Breast epithelium (tissue), 3 donors: ENCODE measurements around the gene DSCAM.

Experiments used
- POLR2A ChIP-seq: fragments of 450-650 bp; IDR thresholded peaks from one replicate; pipeline ENCODE4 v1.6.1; 2016; ENCODE audit warnings: antibody characterized with exemption, mild to moderate bottlenecking, moderate library complexity
- TF ChIP-seq, protein P1 (sequence below), 3 donors: fragments of 450-650 bp; IDR thresholded peaks; one replicate each; pipeline ENCODE4 v1.5.1; 2016 to 2017; ENCODE audit warnings: antibody characterized with exemption in 3 of 3, mild to moderate bottlenecking in 3 of 3, moderate library complexity in 3 of 3

DNA sequence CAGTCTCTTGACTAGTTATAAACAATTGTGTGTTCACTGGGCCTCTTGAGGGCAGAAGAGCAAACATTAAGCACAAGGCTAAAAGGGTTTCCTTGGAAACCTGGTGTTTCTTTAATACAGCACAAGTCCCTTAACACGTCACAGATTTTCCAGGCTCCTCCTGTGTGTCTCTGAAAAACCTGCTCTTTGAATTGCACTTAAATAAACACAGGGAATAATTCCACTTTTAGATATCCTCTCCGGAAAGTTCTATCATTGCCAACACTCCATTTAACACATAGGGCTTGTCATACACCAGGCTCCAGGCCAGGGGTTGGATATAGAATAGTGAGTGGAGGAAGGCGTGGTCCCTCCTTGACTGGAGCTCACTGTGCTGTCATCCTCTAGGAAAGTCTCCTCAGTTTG, 442.6 kb downstream of the DSCAM start:
- TF ChIP-seq, protein P1, sequence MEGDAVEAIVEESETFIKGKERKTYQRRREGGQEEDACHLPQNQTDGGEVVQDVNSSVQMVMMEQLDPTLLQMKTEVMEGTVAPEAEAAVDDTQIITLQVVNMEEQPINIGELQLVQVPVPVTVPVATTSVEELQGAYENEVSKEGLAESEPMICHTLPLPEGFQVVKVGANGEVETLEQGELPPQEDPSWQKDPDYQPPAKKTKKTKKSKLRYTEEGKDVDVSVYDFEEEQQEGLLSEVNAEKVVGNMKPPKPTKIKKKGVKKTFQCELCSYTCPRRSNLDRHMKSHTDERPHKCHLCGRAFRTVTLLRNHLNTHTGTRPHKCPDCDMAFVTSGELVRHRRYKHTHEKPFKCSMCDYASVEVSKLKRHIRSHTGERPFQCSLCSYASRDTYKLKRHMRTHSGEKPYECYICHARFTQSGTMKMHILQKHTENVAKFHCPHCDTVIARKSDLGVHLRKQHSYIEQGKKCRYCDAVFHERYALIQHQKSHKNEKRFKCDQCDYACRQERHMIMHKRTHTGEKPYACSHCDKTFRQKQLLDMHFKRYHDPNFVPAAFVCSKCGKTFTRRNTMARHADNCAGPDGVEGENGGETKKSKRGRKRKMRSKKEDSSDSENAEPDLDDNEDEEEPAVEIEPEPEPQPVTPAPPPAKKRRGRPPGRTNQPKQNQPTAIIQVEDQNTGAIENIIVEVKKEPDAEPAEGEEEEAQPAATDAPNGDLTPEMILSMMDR (IDR thresholded peaks at IDR 0.05): no peak
- TF ChIP-seq POLR2A: no peak
